Endothelial cell of umbilical vein (primary cell): Measurements from ENCODE around the gene SYK.
"Not testable (repeated sequence)": the region's sequence is repeated elsewhere in the genome, so short reads cannot be mapped to it uniquely, and the experiment has no call there.

Experiments used
- EZH2 ChIP-seq: IDR thresholded peaks from 2 replicates; pipeline ENCODE4 v1.6.1; 2012; ENCODE audit warnings: borderline replicate concordance, low read depth, mild to moderate bottlenecking, moderate library complexity, low read length, inconsistent platforms; ENCODE audit not compliant: severe bottlenecking
- FOS ChIP-seq: IDR thresholded peaks from 2 replicates; pipeline ENCODE4 v1.6.1; 2011; ENCODE audit warnings: mild to moderate bottlenecking, low read length, moderate library complexity, borderline replicate concordance; ENCODE audit not compliant: insufficient read depth
- GATA2 ChIP-seq: IDR thresholded peaks from 2 replicates; pipeline ENCODE4 v1.7.0; 2011; ENCODE audit warnings: low read depth, mild to moderate bottlenecking, moderate library complexity, mixed read lengths, low read length; ENCODE audit not compliant: insufficient read length, insufficient read depth
- POLR2A ChIP-seq: IDR thresholded peaks from 2 replicates; pipeline ENCODE4 v1.6.1; 2012; ENCODE audit warnings: low read depth, mild to moderate bottlenecking, control low read depth, low read length
- TF ChIP-seq, protein P1 (sequence below), 2 donors: IDR thresholded peaks; 1 replicate in 1 of 2; 2 replicates in 1 of 2; pipeline ENCODE4 v1.5.1; 2011; ENCODE audit warnings: low read length in 2 of 2, mild to moderate bottlenecking in 2 of 2, moderate library complexity in 2 of 2, control low read depth in 1 of 2, inconsistent platforms in 1 of 2, low read depth in 1 of 2; ENCODE audit not compliant: insufficient read depth in 1 of 2; ENCODE audit errors: extremely low read depth in 1 of 2

DNA sequence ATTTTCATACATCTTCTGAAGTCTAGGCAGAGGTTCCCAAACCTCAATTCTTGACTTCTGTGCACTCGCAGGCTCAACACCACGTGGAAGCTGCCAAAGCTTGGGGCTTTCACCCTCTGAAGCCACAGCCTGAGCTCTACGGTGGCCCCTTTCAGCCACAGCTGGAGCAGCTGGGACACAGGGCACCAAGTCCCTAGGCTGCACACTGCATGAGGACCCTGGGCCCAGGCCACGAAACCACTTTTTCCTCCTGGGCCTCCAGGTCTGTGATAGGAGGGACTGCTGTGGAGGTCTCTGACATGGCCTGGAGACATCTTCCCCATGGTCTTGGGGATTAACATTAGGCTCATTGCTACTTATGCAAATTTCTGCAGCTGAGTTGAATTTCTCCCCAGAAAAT, 18.8 kb downstream of the SYK start:
- TF ChIP-seq, protein P1, sequence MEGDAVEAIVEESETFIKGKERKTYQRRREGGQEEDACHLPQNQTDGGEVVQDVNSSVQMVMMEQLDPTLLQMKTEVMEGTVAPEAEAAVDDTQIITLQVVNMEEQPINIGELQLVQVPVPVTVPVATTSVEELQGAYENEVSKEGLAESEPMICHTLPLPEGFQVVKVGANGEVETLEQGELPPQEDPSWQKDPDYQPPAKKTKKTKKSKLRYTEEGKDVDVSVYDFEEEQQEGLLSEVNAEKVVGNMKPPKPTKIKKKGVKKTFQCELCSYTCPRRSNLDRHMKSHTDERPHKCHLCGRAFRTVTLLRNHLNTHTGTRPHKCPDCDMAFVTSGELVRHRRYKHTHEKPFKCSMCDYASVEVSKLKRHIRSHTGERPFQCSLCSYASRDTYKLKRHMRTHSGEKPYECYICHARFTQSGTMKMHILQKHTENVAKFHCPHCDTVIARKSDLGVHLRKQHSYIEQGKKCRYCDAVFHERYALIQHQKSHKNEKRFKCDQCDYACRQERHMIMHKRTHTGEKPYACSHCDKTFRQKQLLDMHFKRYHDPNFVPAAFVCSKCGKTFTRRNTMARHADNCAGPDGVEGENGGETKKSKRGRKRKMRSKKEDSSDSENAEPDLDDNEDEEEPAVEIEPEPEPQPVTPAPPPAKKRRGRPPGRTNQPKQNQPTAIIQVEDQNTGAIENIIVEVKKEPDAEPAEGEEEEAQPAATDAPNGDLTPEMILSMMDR (IDR thresholded peaks at IDR 0.05; ENCODE audit: extremely low read depth in 1 of 2, insufficient read depth in 1 of 2, low read depth in 1 of 2, low read length in 2 of 2) = not testable (repeated sequence)
- TF ChIP-seq EZH2, POLR2A, GATA2, FOS: not testable (repeated sequence)
